NCI-H2107 treated with DMSO at 0.1 percent for 48 hours (cell line): ENCODE data around the gene PEX11G.
A peak's percentile ranks its signal among the peaks of the same experiment; 100 is the strongest.

Experiments
- DNase-seq: peaks from one replicate; lab custom pipeline; 2025; ENCODE audit not compliant: unreplicated experiment; lab: John Stamatoyannopoulos, UW

Gene PEX11G

DNA sequence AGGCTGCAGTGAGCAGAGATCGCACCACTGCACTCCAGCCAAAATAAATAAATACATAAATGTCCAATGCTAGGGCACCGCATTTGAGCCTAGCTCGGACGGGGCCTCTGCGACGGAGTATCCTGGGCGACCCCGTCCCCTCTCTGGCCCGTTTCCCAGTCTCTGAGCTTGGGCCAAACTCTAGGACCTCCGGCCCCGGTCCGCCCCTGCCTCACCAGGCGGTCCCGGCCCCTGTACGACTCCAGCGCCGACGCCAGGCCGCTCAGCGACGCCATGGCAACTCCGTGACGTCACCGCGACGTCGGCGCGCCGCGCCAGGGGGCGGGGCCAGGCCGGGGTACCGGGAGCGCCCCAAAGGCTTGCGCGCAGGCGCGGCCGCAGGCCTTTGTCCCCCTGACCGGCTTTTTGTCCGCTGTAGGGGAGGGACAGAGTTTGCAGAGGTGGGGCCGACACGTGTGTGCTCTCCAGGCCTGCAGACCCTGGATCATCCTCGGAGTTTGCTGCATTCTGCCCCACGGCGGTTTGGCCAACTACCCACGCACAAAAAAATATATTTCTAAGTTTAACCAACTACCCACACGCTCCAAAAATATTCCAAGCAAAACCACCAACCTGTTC lies at the start of gene PEX11G:
TSS of gene PEX11G (minus strand) at position 300 of the 618 bp plus-strand sequence. CDS start at position 275, 25 bp downstream.
- DNase-seq = peak; percentile 49

DNA sequence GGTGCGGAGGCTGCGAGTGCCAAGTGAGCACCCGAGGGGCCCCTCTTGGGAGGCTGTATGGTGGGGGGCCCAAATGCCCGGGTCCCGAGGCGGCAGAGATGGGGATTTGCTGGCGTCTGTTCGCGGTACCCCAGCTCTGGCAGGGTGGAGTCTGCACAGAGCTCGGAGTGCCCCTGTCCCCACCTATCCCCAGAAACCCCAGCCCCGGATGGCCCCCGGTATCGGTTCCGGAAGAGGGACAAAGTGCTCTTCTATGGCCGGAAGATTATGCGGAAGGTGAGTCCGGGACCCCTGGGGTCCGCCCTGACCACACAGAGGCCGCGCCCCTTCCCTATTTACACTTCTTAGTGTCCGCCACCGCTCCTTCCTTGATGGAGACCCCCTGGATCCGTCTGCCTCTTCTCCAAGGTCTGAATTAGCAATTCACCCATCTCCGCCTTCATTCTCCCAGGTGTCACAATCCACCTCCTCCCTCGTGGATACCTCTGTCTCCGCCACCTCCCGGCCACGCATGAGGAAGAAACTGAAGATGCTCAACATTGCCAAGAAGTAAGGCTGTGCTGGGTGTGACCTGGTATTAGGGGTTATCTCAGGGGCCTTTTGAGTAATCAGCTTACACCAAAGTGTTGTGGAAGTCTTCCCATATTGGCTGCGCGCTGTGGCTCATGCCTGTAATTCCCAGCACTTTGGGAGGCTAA lies 47.3 kb upstream of the PEX11G start:
- no peak for DNase-seq

DNA sequence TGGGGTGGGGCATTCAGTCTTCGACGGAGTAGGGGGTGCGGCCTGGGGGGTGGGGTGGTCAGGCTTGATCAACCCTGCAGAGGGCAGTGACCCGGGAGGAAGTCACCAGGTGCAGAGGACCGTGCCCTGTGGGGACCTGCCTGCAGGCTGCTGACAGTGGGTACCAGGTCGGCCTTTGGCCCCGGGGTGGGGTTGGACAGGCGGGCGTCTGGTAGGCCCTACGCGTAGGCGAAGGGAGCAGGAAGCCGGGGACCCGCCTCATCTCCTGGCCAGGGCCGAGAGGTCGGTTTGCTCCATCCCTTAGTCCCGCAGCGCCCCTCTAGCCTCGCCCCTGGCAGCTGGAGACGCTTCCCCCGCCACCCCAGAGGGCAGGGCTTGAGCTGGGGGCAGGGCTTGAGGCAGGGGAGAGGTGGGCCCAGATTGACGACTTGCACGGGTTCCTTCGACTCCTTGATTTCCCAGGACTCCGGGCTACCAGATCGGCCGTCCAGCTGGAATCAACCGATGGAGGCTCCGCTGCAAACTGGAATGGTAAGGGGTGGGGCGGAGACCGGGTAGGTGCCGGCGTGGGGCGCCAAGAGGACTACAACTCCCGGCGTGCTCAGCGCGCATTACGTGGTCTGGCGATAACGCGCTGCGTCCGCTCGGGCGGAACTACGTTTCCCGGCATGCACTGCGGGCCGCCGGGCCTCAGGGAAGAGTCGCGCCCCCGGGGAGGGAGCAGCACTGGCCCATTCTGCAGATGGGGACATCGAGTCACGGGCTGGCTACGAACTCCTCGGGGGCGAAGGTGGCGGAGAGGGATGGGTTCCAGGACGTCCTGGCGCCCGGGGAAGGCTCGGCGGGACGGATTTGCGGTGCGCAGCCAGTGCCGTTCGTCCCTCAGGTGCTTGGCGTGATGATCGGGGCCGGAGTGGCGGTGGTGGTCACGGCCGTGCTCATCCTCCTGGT lies 46.5 kb upstream of the PEX11G start, which contains the start of gene PNPLA6:
TSS of gene PNPLA6 (plus strand) at position 671 of the 951 bp plus-strand sequence. CDS start at position 743, 72 bp downstream.
- peak; percentile 69 for DNase-seq

DNA sequence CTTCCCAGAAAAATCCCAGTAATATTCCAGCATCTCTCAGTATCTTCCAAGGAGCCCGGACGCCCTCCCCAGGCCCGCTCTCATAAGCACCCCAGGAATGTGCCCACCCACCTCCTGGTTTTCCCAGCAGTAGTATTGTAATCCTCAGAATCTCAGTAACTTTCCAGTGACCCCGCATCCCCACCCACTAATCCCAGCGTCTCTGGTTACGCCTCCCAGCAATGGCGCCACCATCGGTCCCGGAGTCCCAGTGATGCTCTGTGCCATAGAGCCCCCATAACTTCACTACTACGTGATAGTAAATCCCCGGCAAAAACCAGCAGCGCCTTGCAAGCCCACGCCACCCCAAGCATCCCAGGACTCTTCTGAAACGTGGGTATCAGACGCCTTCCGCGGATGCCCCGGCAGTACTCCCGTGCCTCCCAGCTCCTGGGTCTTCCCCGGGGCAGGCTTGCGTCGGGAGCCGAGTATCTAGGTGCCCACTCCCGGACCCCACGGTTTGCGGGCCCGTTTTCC lies 45.8 kb upstream of the PEX11G start:
- no peak for DNase-seq

DNA sequence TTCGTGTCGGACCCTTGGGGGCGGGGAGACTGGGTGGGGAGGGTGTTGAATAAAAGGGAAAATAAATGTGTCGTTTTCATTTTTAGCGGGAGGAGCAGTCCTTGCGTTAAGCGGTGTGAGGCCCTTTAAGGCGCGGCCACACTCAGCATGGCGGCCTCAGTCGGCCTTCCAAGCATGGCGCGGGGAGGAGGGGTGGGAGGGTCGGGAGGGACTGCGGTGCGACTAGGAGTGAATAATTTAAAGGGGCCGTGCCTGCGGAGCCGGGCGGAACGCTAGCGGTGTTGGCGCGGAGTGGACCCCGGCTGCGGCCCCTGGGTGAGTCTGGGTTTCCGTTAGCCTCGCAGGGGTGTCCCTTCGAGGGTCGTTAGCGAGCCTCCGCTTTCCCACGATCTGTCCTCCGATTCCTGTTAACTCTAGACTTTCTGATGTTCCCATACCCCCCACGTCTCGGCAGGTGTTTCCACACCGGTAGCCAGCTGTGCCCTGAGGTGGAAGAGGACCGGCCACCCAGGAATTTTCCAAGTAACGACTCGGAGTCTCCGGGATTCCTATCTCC lies 45.2 kb upstream of the PEX11G start:
- DNase-seq = peak; percentile 37

DNA sequence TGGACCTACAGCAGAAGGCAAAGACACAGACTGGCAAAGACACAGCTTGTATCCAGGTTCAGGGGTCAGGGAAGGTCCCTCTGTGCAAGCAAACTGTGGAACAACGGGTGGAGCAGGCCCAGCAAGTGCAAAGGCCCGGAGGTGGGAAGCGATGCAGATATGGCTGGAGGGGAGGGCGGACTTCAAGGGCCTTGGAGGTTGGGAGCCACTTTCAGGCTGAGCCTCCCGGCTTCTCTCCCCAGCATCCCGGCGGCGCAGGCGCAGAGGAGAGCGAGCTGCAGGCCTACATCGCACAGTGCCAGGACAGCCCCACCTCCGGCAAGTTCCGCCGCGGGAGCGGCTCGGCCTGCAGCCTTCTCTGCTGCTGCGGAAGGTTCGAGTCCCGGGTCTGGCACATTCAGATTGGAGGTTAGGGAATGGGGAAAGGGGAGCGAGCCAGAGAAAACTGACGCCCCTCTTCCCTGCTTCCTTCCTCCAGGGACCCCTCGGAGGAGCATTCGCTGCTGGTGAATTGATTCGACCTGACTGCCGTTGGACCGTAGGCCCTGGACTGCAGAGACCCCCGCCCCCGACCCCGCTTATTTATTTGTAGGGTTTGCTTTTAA lies 44.5 kb upstream of the PEX11G start:
- DNase-seq = no peak

DNA sequence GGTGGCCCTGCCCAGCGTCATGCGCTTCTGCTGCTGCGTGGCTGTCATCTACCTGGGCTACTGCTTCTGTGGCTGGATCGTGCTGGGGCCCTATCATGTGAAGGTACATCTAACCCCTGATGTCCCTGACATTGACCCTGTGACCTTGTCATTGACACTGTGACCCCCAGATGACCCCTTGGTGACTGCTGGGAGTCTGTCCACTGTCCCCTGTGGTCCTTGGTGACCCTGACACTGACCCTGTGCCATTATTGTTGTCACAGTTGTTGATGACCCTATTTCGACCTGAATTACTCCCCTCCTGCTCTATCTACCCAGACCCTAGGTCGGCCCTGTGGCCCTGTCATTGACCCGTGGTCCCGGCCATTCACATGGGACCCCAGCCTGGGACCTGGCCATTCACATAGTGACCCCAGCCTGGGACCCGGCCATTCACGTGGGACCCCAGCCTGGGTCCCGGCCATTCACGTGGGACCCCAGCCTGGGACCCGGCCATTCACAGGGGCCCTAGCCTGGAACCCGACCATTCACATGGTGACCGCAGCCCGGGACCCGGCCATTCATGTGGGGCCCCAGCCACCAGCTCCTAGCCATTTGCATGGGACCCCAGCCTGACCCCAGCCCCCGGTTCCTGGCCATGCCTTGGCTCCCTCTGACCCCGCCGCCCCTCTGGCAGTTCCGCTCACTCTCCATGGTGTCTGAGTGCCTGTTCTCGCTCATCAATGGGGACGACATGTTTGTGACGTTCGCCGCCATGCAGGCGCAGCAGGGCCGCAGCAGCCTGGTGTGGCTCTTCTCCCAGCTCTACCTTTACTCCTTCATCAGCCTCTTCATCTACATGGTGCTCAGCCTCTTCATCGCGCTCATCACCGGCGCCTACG lies 41.0 kb upstream of the PEX11G start:
- DNase-seq = no peak

DNA sequence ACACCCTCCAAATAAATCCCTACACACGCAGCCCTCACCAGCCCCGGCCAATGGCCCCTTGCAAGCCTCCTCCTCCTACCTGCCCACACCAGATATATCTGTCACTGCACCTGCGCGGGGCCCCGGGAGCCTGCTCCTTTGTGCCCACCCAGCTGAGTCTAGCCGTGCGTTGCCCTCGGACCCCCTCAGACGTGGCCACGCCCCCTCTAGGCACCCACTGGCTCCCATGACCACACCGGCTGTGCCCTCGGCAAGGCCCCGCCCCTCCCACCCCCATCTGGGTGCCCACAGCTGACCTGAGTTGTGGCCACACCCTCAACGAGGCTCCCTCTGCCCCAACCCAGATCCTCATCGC lies 40.4 kb upstream of the PEX11G start:
- DNase-seq = no peak

DNA sequence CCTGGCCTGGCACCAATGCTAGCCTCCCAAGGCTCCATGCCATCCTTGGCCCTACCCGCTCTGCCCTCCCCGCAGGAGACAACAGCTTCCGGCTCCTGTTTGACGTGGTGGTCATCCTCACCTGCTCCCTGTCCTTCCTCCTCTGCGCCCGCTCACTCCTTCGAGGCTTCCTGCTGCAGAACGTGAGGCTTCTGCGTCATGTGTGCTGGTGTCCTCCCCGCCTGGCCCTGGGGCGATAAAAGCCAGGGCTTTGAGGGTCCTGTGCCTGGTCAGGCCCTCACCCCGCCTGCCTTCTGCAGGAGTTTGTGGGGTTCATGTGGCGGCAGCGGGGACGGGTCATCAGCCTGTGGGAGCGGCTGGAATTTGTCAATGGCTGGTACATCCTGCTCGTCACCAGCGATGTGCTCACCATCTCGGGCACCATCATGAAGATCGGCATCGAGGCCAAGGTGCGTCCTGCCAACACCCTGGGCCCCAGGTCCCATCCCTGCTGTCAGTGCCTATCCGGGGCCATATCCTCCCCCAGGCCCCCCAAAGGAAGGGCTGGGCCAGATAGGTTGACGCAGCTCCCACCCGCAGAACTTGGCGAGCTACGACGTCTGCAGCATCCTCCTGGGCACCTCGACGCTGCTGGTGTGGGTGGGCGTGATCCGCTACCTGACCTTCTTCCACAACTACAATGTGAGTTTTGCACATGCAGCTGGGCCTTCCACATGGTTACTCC lies 39.8 kb upstream of the PEX11G start:
- no peak for DNase-seq

DNA sequence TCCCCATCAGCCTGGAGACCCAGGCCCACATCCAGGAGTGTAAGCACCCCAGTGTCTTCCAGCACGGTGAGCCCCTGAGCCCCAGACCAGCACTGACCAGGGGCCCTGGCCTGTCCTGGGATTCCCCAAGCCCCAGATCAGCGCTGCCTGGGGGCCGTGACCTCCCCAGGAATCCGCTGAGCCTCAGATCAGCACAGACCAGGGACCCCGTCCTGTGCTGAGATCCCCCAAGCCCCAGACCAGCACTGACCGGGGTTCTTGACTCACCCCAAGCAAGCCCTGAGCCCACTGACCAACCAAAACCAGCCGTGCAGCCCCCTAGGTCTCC lies 39.3 kb upstream of the PEX11G start:
- DNase-seq = no peak

DNA sequence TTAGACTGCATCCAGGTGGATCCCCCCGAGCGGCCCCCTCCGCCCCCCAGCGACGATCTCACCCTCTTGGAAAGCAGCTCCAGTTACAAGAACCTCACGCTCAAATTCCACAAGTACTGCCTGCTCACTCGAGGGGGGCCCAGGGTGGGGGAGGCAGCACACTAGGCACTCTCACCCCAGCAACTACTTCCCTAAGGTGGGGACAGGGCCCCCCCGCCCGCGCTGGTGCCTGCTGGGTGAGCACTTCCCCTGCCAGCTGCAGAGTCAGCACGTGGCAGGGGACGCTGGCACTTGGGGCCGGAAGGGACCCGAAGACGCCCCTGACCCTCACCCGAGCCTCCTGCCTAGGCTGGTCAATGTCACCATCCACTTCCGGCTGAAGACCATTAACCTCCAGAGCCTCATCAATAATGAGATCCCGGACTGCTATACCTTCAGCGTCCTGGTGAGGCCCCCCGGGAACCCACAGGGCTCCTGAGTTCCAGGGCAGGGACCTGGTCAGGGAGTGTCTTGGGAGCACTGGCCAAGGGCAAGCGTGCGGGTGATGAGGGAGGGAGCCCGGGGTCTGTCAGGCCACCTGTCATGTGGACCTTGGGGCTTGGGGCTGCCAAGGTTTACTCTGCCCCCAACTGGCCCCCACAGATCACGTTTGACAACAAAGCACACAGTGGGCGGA lies 38.8 kb upstream of the PEX11G start:
- DNase-seq = no peak

DNA sequence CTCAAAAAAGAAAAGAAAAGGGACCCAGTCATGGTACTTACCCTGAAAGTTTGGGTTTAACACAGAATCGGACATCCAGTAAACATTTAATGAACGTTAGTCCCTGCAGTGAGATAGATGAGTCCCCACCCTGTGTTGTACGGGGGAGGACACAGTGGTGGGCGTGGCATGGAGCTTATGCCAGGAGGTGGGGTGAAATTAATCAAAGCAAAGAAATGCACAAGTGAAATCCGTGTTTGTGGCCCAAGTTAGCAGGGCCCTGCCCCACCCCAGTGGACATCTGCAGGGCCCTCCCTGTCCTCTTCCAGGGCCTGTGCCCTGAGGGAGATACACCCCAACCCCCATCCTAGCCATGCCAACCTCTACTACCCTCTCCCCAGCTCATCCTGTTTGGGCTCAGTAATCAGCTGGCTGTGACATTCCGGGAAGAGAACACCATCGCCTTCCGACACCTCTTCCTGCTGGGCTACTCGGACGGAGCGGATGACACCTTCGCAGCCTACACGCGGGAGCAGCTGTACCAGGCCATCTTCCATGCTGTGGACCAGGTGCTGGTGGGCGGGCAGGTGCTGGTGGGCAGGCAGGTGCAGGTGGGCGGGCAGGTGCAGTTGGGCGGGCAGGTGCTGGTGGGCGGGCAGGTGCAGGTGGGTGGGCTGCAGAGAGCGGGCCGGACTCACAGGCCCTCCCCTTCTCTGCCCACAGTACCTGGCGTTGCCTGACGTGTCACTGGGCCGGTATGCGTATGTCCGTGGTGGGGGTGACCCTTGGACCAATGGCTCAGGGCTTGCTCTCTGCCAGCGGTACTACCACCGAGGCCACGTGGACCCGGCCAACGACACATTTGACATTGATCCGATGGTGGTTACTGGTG lies 37.5 kb upstream of the PEX11G start:
- no peak for DNase-seq

DNA sequence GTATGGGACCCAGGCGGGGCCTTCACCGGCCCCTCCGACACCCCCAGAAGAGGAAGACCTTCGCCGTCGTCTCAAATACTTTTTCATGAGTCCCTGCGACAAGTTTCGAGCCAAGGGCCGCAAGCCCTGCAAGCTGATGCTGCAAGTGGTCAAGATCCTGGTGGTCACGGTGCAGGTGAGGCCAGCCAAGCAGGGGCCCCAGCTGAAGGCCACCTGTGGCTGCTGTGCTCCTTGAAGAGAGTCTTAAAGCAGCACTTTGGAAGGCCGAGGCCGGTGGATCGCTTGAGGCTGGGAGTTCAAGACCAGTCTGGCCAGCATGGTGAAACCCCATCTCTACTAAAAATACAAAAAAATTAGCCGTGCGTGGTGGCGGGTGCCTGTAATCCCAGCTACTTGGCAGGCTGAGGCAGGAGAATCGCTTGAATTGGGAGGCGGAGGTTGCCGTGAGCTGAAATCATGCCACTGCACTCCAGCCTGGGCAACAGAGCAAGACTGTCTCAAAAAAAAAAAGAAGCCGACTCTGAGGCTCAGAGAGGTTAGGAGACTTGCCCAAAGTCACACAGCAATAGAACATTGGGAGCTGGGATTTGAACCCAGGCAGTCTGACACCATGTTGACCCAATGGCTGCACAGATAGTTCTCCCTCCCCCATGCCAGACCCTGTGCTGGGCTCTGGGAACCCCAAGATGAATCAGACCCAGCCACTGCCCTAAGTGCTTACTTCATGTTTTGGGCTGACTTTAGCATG lies 36.3 kb upstream of the PEX11G start:
- DNase-seq = no peak

DNA sequence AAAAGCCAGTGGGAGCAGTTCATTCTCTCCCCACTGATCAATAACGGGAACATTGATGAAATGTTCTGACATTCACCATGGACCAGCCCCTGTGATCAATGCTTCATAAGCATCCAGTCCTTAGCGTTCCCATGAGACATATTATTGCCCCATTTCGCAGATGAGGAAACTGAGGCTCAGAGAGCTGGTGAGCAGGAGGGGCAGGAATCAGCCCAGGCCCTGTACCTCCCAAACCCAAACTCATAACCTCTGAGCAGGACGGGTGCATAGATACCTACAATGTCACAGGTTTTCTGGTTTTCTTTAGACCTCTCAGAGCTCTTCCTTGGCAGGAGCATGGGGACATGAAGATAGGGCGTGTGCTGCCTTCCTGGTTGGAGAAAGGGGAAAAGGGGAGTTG lies 35.7 kb upstream of the PEX11G start:
- no peak for DNase-seq

DNA sequence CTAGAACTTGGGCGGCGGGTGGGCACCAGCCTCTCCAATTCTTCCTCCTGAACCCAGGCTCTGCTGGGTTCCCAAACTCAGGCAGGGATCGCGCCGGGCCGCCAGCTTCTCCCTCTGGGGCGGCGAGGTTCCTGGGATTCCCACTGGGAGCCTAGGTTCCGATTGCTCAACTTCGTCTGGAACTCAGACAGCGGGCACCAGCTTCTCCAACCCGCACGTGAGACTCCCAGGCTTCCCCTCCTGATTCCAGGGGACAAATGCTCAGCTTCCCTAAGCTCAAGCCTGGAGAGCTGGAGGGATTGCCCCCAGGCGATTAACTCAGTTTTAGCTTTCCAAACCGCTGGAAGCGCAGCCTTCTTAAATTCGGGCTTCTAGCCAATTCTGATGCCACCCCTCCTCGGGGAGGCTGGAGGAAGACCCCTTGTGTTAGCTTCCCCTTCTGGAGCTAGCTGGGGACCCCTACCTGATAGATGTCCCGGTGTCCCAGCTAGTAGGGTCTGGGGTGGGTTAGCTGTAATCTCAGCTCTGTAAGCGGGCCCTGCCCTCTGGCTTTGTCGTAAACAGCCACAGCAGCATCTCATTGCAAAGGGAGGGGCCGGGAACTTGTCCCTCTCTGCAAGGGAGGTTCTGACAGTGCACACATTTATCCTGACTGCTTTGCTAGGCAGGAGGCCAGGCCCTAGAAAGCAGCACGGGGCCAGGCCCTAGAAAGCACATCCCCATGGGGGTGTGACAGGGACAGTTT lies 34.3 kb upstream of the PEX11G start:
- no peak for DNase-seq
